ENCODE results near the gene NR2C1. TPM values are rescaled to one million over a fixed set of nuclear protein-coding genes. Genes with fewer than 3 reads are reported as not detected.
"Not testable (repeated sequence)": the region's sequence is repeated elsewhere in the genome, so short reads cannot be mapped to it uniquely, and the experiment has no call there.

The NR2C1 gene
- polyA plus RNA-seq, 1 donor = 42.8 TPM

DNA sequence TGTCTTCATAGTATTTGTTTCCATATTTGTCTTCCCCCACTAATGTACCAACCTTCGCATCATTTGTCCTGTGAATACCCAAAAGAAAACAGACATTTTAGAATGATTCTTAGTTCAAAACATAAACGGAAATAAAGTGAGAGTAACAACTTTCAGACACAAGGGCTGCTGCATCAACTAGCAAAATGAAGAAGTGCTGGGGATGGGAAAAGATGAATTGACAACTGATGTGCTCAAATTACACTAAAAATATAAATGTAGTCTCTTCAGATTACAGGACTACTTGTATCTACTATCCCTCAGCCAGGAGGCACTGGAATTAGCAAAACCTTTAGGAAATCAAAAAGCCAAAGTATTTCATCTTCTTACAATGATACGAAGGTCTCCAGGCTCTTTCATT is 70.7 kb downstream of the NR2C1 start:
- DNase-seq (ENCODE audit: low read depth) = no peak

DNA sequence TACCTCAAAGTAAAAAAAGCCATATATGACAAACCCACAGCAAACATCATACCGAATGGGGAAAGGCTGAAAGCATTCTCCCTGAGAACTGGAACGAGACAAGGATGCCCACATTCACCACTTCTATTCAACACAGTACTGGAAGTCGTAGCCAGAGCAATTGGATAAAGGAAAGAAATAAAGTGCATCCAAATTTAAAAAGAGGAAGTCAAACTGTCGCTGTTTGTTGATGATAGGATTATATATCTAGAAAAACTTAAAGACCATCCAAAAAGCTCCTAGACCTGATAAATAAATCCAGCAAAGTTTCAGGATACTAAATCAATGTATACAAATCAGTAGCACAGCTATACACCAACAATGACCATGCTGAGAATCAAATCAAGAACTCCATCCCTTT is 75.1 kb downstream of the NR2C1 start:
- DNase-seq (ENCODE audit: low read depth) = no peak

DNA sequence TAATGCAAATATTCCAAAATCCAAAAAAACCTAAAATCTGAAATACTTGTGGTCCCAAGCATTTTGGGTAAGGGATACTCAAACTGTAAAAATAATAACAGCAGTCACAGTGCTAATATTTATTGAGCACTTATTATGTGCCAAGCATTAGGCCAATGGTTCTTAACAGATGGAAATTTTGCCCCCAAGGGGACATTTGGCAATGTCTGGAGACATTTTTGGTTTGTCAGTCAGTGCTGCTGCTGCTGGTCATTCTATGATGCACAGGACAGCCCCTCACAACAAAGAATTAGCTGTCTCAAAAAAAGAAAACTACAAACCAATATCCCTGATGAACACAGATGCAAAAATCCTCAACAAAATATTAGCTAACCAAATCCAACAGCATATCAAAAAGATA is 75.7 kb downstream of the NR2C1 start:
- DNase-seq (ENCODE audit: low read depth) = no peak

DNA sequence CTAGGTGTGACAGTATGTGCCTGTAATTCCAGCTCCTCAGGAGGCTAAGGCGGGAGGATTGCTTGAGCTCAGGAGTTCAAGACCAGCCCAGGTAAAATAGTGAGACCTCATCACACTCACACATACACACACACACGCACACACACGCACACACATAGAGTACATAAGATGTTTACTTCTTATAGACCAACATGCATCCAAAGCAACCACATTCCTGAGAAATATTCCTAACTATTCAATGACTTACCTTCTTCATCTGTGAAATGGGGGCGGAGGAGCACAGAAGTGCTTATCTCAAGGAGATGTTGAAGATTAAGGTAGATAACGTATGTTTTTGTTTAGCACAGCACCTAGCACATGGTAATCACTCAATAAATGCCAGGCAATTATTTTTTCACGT is 76.4 kb downstream of the NR2C1 start:
- DNase-seq (ENCODE audit: low read depth) = no peak

DNA sequence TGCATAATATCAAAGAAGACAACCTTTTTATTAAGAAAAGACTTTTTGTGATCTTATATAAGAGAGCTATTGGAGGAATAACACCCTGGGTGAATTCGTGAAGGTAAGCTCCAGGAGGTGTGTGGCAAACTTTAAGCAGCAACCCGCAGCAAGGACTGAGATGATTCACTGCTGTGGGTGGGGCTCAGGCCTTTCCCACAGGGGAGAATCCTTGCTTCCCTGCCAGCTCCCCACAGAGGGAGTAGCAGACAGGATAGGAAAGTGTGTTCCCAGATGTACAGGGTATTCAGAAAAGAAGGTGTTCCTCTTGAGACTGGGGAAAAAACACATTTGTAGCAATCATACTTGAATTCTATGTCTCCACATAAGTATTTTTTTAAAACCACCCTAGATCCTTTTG is 79.1 kb downstream of the NR2C1 start:
- no peak for DNase-seq (ENCODE audit: low read depth)

DNA sequence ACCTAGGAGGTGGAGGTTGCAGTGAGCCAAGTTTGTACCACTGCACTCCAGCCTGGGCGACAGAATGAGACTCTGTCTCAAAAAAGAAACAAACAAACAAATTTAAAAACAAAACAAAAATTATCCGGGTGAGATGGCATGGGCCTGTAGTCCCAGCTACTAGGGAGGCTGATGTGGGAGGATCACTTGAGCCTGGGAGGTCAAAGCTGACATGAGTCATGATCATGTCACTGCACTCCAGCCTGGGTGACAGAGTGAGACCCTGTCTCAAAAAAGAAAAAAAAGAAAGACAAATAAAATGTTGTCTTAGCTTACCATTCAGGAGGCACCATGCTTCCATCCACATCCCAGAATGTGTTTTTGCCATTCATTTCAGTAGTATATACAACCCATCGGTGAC is 79.6 kb downstream of the NR2C1 start:
- DNase-seq (ENCODE audit: low read depth) = not testable (repeated sequence)

DNA sequence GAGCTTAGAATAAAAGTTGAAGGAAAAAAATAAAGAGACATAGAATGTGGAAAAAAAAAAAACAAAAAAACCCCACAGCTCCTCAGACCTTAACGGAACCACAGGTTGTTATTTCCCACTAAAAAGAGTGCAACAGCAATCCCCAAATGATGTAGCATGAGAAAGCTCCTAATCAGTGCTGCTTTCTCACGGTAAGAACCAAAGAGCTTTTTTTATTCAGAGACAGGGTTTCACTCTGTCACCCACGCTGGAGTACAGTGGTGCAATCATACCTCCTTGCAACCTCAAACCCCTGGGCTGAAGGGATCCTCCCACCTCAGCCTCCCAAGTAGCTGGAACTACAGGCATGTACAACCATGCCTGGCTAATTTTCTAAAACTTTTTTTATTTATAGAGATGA is 83.2 kb downstream of the NR2C1 start:
- no peak for DNase-seq (ENCODE audit: low read depth)

DNA sequence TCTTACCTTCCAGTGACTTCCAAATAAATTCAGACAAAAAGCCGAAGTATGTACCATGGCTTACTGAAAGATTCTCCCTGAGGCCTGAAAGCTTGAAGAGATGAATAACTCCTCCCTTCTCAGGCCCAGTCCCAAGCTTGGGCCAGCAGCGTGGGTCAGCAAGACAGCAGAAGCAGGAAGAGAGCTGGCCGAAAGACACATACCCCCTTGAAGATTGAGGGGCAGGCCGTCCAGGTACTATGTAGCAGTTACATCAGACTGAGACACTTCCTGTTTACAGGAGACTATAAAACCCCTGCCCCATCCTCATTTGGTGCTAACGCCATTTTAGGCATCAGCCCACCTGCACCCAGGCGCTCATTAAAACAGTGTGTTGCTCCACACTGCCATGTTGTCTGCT is 84.9 kb downstream of the NR2C1 start:
- no peak for DNase-seq (ENCODE audit: low read depth)

DNA sequence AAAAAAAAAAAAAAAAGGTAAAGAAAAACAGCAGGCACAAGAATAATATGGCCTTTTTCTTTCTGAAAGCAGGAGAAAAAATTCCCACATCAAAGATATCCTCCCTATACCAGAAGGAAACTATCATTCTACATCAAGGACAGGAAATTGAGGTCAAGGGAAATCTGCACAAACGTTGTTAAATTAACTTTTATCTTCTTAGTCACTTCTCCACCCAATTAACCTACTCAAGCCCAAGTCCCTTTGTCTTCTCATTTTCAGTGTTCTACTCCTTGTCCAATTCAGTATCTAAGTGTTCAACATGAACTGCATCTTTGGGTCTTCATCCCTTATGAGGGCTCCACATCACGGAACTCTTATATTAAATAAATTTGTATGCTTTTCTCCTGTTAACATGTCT is 85.6 kb downstream of the NR2C1 start:
- no peak for DNase-seq (ENCODE audit: low read depth)

DNA sequence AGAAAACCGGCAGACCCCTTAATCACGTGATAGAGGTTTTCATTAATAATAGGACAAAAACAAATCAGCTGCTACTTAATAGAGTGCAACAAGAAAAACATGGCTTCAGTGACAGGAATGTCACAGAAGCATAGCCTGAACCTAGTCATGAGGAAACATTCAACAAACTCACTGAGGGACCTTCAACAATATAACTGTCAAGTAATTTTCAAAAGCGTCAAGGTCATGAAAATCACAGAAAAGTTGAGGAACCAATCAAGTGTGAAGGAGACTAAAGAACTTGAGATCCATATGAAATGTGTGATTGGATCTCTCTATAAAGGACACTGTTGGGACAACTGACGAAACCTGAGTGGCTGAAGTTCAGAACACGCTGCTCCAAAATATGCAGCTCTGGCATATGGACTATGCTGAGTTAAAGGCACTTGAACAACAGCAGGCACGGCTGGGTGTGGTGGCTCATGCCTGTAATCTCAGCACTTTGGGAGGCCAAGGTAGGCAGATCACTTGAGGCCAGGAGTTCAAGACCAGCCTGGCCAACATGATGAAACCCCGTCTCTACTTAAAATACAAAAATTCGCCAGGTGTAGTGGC is 86.2 kb downstream of the NR2C1 start:
- no peak for DNase-seq (ENCODE audit: low read depth)

DNA sequence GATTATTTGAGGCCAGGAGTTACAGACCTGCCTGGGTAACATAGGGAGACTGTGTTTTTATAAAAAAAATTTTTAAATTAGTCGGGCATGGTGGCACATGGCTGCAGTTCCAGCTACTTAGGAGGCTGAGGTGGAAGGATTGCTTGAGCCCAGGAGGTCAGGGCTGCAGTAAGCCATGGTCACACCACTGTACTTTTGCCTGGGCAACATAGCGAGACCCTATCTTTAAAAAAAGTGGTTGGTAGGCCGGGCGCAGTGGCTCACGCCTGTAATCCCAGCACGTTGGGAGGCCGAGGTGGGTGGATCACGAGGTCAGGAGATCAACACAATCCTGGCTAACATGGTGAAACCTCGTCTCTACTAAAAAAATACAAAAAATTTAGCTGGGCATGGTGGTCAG is 88.3 kb downstream of the NR2C1 start:
- not testable (repeated sequence) for DNase-seq (ENCODE audit: low read depth)

DNA sequence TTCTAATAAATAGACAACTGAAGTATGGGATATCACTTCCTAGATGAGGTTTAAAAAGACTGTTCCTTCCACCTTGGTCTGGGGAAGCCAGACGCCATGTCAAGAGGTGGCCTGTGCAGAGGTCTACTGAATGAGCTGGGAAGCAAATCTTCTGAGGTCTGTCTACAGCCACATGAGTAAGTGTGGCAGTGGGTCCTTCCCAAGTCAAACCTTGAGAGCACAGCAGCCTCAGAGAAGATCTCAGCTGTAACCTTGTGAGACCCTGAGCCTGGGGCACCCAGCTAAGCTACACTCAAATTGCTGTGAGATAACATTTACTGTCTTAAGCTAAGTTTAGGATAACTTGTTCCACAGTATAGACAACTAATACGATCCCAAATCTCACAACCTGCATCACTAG is 90.1 kb downstream of the NR2C1 start:
- DNase-seq (ENCODE audit: low read depth) = no peak

DNA sequence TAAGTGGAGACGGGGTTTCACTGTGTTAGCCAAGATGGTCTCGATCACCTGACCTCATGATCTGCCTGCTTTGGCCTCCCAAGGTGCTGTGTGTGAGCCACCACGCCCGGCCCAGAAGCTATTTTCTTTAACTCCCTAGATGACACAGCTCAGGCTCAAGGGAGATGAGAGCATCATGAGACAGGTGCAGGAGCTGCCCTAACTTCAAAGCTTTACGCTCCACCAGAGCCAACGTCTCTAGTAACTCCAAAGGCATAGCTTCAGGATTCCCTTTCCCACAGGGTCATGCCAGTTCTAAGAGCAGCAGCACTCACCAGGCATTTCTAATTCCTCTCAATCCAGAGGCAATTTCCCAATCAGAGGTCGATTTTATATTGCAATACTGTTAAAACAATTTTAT is 91.0 kb downstream of the NR2C1 start:
- no peak for DNase-seq (ENCODE audit: low read depth)

DNA sequence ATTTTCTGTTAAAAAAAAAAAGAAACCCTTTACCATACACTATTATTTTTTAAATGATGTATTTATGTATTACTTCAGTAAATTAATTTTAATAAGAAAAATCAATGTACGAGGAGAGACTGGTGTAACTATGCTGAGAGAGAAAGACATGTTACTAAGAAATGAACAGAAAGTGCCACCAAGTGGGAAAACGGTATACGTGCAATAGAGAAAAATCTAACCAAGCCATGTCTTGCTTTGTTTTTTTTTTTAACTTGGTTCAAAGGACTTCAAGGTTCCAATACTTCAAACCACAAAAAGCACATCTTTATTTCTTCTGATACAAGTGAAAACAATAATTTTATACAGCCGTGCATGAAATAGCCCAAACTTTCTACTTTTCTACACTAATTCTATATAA is 92.8 kb downstream of the NR2C1 start:
- DNase-seq (ENCODE audit: low read depth) = no peak

DNA sequence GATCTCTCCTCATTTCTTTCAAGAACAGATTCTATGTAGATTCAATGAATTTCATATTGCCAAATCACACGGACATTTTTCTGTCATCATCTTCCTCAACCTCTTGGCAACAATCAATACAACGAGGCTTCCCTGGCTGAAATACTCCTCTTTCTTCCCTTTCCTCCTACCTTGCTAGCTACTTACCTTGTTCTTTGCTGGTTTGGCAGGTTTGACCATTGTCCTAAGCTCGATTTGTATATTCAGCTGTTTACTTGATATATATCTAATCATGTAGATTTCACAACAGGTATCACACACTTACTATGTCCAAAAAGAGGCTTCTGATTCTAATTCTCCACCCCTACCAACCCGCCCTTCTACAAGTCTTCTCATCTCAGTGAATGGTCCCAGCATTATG is 93.5 kb downstream of the NR2C1 start:
- no peak for DNase-seq (ENCODE audit: low read depth)

DNA sequence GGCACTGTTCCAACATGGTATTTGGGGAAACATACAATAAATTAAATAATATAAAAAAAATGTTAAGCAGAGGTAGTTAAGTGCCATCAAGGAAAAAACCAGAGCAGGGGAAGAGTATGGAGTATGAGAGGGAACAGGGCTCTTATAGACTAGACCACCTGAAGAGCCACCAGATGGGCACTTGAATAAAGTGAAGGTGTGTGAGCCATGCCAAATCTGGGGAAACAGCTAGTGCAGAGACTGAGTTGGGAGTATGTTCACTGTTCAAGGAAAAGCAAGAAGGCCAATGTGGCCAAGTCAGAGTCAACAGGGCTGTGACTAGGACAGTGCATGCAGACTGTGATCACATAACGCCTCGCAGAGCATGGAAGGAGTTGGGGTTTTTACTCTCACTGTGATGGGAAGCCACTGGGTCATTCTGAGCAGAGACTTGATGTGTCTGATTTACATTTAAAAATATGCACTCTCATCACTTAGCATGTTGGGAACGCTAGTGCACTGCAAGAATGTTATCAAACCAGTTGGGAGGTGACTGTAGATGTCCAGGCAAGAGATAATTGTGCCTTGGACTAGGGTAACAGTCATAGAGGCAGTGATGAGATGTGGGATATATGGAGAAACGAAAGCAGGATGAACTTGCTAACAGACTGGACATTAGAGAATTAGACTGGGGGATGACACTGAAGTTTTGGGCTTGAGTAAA is 95.5 kb downstream of the NR2C1 start:
- no peak for DNase-seq (ENCODE audit: low read depth)

DNA sequence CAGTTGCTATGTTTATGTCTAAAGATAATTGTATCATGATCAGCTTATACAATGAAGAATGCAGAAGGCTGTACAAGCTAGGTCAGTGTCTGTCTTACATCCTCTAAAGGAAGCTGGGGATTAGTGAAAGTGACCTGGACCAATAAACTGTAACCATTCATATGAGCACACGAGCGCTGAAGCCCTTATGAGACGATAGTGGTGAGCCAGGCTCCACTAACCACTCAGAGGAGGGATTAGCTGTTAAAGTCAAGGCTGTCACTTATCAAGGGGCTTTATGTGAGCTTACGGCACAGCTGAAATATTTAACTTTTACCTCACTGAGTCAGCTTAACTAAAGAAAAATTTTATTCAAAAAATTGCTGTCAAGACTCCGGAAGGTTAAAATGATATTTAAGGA is 100.2 kb downstream of the NR2C1 start:
- no peak for DNase-seq (ENCODE audit: low read depth)

DNA sequence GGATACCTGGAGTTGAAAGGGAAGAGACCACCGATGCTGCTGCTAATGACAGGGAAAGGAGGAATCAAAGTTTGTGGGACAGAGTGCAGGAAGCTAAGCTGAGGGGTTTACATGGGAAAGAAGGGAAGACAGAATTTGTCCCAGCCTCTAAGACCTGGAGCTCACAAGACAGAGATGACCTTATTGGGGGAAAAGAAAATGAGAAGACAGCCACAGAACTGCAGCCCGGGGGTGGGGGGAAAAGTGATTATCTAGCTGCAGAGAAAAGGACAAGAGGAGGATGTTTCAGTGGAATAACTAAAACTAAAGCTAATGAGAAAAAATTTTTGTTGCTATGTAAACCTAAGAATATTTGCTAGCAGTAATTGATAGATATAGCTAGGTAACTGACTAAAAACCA is 100.6 kb downstream of the NR2C1 start:
- no peak for DNase-seq (ENCODE audit: low read depth)

DNA sequence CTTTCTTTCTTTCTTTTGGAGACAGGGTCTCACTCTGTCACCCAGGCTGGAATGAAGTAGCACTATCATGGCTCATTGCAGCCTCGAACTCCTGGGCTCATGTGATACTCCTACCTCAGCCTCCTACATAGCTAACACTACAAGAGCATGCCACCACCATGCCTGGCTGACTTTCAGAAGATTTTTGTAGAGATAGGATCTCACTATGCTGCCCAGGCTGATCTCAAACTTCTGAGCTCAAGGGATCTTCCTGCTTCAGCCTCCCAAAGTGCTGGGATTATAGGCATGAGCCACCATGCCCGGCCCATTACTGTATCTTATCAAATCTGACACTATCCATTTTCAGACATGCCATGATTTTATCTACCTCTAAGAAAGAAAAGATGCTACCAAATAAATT is 101.5 kb downstream of the NR2C1 start:
- no peak for DNase-seq (ENCODE audit: low read depth)

DNA sequence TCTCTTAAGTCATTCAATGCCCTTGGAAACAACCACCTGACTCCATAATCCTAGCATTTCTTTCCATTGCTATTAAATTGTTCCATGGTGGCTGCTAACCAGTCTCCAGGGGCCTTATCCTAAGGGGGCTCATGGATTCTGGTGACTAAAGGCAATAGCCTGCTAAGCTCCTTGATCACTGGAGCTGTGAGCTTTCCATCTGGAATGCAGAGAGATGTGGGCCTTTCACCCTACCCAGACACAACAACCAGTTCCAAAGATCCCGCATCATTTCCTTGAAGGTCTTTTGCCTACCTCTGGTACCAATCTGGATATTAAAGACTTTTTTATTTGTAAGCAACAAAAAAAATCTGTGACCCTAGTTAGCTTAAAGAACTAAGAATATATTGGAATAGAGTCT is 102.9 kb downstream of the NR2C1 start:
- no peak for DNase-seq (ENCODE audit: low read depth)
